B cell (primary cell): ENCODE measurements around the gene CHD8. TPM values are rescaled to one million over a fixed set of nuclear protein-coding genes. Genes with fewer than 3 reads are reported as not detected.

Experiments
- ATAC-seq: fragments of 200-7000 bp; cut with Tn5 transposase; one replicate; pipeline ENCODE4 v1.10.0; 2021; ENCODE audit warnings: low read depth, mild to moderate bottlenecking, moderate number of reproducible peaks, moderate library complexity
- CTCF ChIA-PET: fragments of 350-600 bp; sonication (Branson Sonifier 250); formaldehyde crosslinking; loops from one replicate; lab custom pipeline; 2021; ENCODE audit warnings: antibody characterized with exemption, inconsistent platforms; lab: Charles Lee
- POLR2A ChIA-PET: fragments of 350-600 bp; sonication (Branson Sonifier 250); formaldehyde crosslinking; loops from one replicate; lab custom pipeline; 2021; ENCODE audit warnings: antibody characterized with exemption; lab: Charles Lee
- DNase-seq: peaks from one replicate; pipeline ENCODE4 v3.0.0; 2013
- H2AFZ ChIP-seq: 2 replicates; pipeline ENCODE4 v1.6.1; 2012; ENCODE audit warnings: mild to moderate bottlenecking, low read depth, low read length; ENCODE audit not compliant: insufficient read depth, poor library complexity, severe bottlenecking
- H3K27ac ChIP-seq, 2 donors: 1 replicate in 1 of 2; 2 replicates in 1 of 2; pipeline ENCODE4 v1.5.1; 2012 to 2013; ENCODE audit warnings: low read length in 2 of 2, mild to moderate bottlenecking in 2 of 2, moderate library complexity in 1 of 2
- H3K27me3 ChIP-seq, 4 experiments: fragments of 200-600 bp in 1 of 4; sonication (generic) in 1 of 4; replicated peaks in 1 of 4; 1 replicate in 2 of 4; 2 replicates in 2 of 4; pipeline versions ENCODE4 v1.6.1 to v1.7.0; 2013 to 2016; ENCODE audit warnings: low read length in 3 of 4, mild to moderate bottlenecking in 2 of 4, mixed read lengths in 1 of 4, moderate library complexity in 1 of 4; ENCODE audit not compliant: insufficient read depth in 4 of 4, control insufficient read depth in 3 of 4; ENCODE audit errors: control extremely low read depth in 1 of 4
- H3K36me3 ChIP-seq, 2 experiments: replicated peaks in 1 of 2; 1 replicate in 1 of 2; 2 replicates in 1 of 2; pipeline versions ENCODE4 v1.6.1 to v1.7.1; 2013; ENCODE audit warnings: low read length in 1 of 2; ENCODE audit not compliant: insufficient read depth in 2 of 2, control insufficient read depth in 1 of 2; ENCODE audit errors: control extremely low read depth in 1 of 2, extremely low read depth in 1 of 2
- H3K4me1 ChIP-seq, 2 donors: fragments of 200-600 bp in 1 of 2; sonication (generic) in 1 of 2; 1 replicate in 1 of 2; 2 replicates in 1 of 2; pipeline versions ENCODE4 v1.5.1 to v1.6.1; 2013 to 2017; ENCODE audit warnings: low read length in 2 of 2; ENCODE audit not compliant: control insufficient read depth in 2 of 2, insufficient read depth in 2 of 2
- H3K4me2 ChIP-seq: replicated peaks from 2 replicates; pipeline ENCODE3; 2012; ENCODE audit warnings: mild to moderate bottlenecking, low read depth, low read length; ENCODE audit not compliant: poor library complexity, severe bottlenecking
- H3K4me3 ChIP-seq, 5 experiments: fragments of 200-600 bp in 1 of 5; sonication (generic) in 1 of 5; 1 replicate in 3 of 5; 2 replicates in 2 of 5; pipeline versions ENCODE4 v1.5.1 to v1.7.0; 2011 to 2016; ENCODE audit warnings: low read length in 4 of 5, mild to moderate bottlenecking in 4 of 5, low read depth in 2 of 5, control low read depth in 1 of 5, moderate library complexity in 1 of 5; ENCODE audit not compliant: insufficient read depth in 1 of 5; ENCODE audit errors: control extremely low read depth in 1 of 5, extremely low read depth in 1 of 5
- H3K79me2 ChIP-seq: fragments of 200-600 bp; sonication (generic); one replicate; pipeline ENCODE4 v1.6.0; 2016; ENCODE audit warnings: low read length; ENCODE audit not compliant: control insufficient read depth, insufficient read depth
- H3K9ac ChIP-seq: fragments of 200-600 bp; sonication (generic); 2 replicates; pipeline ENCODE4 v1.6.1; 2017; ENCODE audit warnings: mild to moderate bottlenecking, low read length, moderate library complexity
- H3K9me3 ChIP-seq, 3 donors: one replicate each; pipeline versions ENCODE4 v1.6.1 to v1.7.1; 2013; ENCODE audit warnings: low read length in 2 of 3; ENCODE audit not compliant: control insufficient read depth in 2 of 3, insufficient read depth in 1 of 3; ENCODE audit errors: control extremely low read depth in 1 of 3
- H4K20me1 ChIP-seq: 2 replicates; pipeline ENCODE4 v1.6.0; 2012; ENCODE audit warnings: mild to moderate bottlenecking, low read length; ENCODE audit not compliant: insufficient read depth, control insufficient read depth, poor library complexity, severe bottlenecking
- H3K27ac Mint-ChIP-seq: one replicate; pipeline ENCODE4 v1.8.0; 2021; ENCODE audit warnings: mixed read lengths
- H3K27me3 Mint-ChIP-seq: one replicate; pipeline ENCODE4 v1.8.0; 2021; ENCODE audit warnings: mixed read lengths
- H3K4me1 Mint-ChIP-seq: one replicate; pipeline ENCODE4 v1.8.0; 2021; ENCODE audit warnings: mixed read lengths
- H3K4me3 Mint-ChIP-seq: one replicate; pipeline ENCODE4 v1.8.0; 2021; ENCODE audit warnings: mixed read lengths
- H3K9me3 Mint-ChIP-seq: one replicate; pipeline ENCODE4 v1.8.0; 2022; ENCODE audit warnings: mixed read lengths; ENCODE audit not compliant: insufficient read depth
- EZH2 ChIP-seq: IDR thresholded peaks from 2 replicates; pipeline ENCODE4 v1.6.1; 2012; ENCODE audit warnings: borderline replicate concordance, low read depth, mild to moderate bottlenecking, moderate library complexity, low read length; ENCODE audit not compliant: insufficient read depth, poor library complexity, severe bottlenecking
- intact Hi-C: fragments of 100-400 bp; cut with micrococcal nuclease; formaldehyde crosslinking; loops from one replicate; pipeline ENCODE4 v1.10.0; 2022
- polyA plus RNA-seq: library from polyadenylated mRNA; depleted of rRNA; stranded (reverse); fragments of >200 nt; gene quantifications from 2 replicates; pipeline ENCODE4 v1.2.3, GENCODE V29; 2012
- total RNA-seq, 2 donors: library from RNA; stranded (reverse); fragments of 120-200 nt in 1 of 2; gene quantifications; 1 replicate in 1 of 2; 2 replicates in 1 of 2; pipeline versions ENCODE4 v1.2.3 to v1.2.4, GENCODE V29; 2013 to 2022
- TF ChIP-seq, protein P1 (sequence below): fragments of 200-600 bp; IDR thresholded peaks from one replicate; pipeline ENCODE4 v1.8.0; 2022; ENCODE audit warnings: antibody characterized with exemption, mild to moderate bottlenecking

The CHD8 gene
- total and polyA plus RNA-seq, 2 donors (not counting 1 experiment from before 2014, with no cell fraction given): 43.5 to 155 TPM

DNA sequence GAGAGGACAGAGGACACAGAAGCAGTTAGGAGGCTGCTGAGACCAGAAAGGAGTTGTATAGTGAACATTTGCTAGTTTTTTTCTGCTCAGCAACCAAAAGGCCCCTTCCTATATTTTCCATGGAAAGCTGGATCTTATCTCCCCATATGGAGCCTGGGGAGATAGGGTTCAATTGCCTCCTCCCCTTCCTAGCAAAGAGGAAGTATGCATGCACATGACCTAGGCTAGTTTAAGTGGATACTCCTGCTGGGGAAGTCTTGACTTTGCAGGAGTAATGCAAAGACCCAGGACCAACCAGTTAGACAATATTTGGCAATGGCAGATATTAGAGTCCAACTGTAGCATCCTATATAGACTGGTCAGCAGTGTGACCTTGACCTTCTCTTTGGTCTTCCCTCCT, 15.1 kb downstream of the CHD8 start:
- no peaks in the 10 kb centered on the region for H3K9me3 Mint-ChIP-seq

More for the DNA sequence above, 15.1 kb downstream of the CHD8 start:
- Histone ChIP-seq H2AFZ (no peak overlapping the region), H3K9ac (no peak overlapping the region), H3K79me2 (peaks cover 97% of the 10 kb centered on the region), H3K9me3 (no peaks in the 10 kb centered on the region), H3K4me1 (peaks cover 12 to 13% of the 10 kb centered on the region in 2 donors), H3K4me2 (no peak overlapping the region), H3K27ac (no peak overlapping the region), H4K20me1 (peaks cover 15% of the 10 kb centered on the region), H3K27me3 (no peaks in the 10 kb centered on the region), H3K4me3 (no peak overlapping the region), H3K36me3 (peaks cover 2 to 3% of the 10 kb centered on the region in 2 experiments)
- intact Hi-C loops: no loop called here
- H3K27ac Mint-ChIP-seq: no peak overlapping the region
- ATAC-seq (no peak), DNase-seq (no peak)
- POLR2A ChIA-PET: no interaction called here
- H3K4me1 Mint-ChIP-seq: peaks cover 35% of the 10 kb centered on the region
- H3K4me3 Mint-ChIP-seq: no peak overlapping the region
- CTCF ChIA-PET: interaction anchor here (1.1 kb wide), 1 partner anchor 15 kb away, joined by 3 read pairs; the partner anchor contains the start of gene CHD8
- TF ChIP-seq, protein P1, sequence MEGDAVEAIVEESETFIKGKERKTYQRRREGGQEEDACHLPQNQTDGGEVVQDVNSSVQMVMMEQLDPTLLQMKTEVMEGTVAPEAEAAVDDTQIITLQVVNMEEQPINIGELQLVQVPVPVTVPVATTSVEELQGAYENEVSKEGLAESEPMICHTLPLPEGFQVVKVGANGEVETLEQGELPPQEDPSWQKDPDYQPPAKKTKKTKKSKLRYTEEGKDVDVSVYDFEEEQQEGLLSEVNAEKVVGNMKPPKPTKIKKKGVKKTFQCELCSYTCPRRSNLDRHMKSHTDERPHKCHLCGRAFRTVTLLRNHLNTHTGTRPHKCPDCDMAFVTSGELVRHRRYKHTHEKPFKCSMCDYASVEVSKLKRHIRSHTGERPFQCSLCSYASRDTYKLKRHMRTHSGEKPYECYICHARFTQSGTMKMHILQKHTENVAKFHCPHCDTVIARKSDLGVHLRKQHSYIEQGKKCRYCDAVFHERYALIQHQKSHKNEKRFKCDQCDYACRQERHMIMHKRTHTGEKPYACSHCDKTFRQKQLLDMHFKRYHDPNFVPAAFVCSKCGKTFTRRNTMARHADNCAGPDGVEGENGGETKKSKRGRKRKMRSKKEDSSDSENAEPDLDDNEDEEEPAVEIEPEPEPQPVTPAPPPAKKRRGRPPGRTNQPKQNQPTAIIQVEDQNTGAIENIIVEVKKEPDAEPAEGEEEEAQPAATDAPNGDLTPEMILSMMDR: no peak
- no peak for TF ChIP-seq EZH2
- no peaks in the 10 kb centered on the region for H3K27me3 Mint-ChIP-seq
